ENCODE measurements around the gene TRIM64.
"Not testable (repeated sequence)": the region's sequence is repeated elsewhere in the genome, so short reads cannot be mapped to it uniquely, and the experiment has no call there.

TRIM64 gene

GRCh38 chr11:89965737-89966136 lies at the start of gene TRIM64:
TSS of gene TRIM64 (plus strand) at chr11:89966037. CDS start at chr11:89968504, 2,467 bp downstream.
- DNase-seq = not testable (repeated sequence)

- DNase-seq = no peak
Measured at GRCh38 chr11:89922195-89922660, 43.6 kb upstream of the TRIM64 start, which contains the start of gene TRIM49D1. TSS of gene TRIM49D1 (minus strand) at chr11:89922245. CDS start at chr11:89917710, 4,535 bp downstream.

GRCh38 chr11:89923764-89924163 lies 42.1 kb upstream of the TRIM64 start, which contains the start of gene TRIM49D2:
TSS of gene TRIM49D2 (plus strand) at chr11:89924064. CDS start at chr11:89926762, 2,698 bp downstream.
- DNase-seq = not testable (repeated sequence)

GRCh38 chr11:89960833-89961232 lies 5.0 kb upstream of the TRIM64 start:
- DNase-seq = not testable (repeated sequence)

Measured in activated CD8-positive, alpha-beta memory T cell treated with anti-CD3 and anti-CD28 coated beads, Interleukin-2, amount 50 U/mL, for 4 hours (primary cell).